ENCODE data around the gene FGF19.
A peak's percentile ranks its signal among the peaks of the same experiment; 100 is the strongest.

The FGF19 gene

GRCh38 chr11:69730500-69730899 is 26.7 kb upstream of the FGF19 start:
- H3K4me3 ChIP-seq (ENCODE audit: low read depth, low read length) = no peak overlapping the region
- TF ChIP-seq, protein P1, sequence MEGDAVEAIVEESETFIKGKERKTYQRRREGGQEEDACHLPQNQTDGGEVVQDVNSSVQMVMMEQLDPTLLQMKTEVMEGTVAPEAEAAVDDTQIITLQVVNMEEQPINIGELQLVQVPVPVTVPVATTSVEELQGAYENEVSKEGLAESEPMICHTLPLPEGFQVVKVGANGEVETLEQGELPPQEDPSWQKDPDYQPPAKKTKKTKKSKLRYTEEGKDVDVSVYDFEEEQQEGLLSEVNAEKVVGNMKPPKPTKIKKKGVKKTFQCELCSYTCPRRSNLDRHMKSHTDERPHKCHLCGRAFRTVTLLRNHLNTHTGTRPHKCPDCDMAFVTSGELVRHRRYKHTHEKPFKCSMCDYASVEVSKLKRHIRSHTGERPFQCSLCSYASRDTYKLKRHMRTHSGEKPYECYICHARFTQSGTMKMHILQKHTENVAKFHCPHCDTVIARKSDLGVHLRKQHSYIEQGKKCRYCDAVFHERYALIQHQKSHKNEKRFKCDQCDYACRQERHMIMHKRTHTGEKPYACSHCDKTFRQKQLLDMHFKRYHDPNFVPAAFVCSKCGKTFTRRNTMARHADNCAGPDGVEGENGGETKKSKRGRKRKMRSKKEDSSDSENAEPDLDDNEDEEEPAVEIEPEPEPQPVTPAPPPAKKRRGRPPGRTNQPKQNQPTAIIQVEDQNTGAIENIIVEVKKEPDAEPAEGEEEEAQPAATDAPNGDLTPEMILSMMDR (IDR thresholded peaks at IDR 0.05; ENCODE audit: low read depth, low read length) = no peak

DNA sequence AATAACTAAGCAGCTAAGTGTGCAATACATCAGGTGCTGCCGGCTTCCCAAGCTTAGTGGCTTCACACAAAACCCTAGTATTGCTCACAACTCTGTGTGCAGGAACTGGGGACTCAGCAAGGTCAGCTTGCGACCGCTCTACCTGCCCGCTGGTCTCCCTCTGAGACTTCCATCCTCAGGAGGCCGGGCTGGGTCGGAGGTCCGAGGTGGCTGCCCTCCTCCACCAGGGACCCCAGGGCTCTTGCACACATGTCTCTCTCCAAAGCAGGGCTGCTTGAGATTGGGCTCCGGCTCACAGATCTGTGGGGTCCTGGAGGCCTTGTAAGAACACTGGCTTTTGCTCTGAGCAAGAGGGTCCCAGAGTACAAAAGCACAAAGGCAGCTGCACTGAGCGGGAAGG is 25.4 kb upstream of the FGF19 start:
- H3K4me3 ChIP-seq (ENCODE audit: low read depth, low read length) = no peak overlapping the region
- TF ChIP-seq, protein P1 (IDR thresholded peaks at IDR 0.05; ENCODE audit: low read depth, low read length) = no peak

DNA sequence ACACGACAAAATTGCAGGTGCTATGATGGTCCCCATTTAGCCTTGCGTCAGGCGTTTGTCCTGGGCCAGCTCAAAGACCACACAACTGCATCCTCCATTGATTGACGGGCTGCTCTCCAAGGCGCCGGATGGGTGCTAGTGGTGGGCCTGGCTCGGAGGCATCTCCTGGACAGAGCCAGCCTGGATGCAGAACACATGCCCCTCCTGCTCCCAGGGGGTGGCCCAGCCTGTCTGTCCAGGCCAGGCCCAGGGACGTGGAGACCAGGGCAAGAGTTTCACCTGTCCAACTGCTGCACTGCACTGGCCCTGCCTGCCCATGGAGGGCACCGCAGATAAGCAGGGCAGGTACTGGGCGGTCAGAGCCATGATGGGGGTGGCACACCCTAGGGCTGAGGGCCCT is 23.4 kb upstream of the FGF19 start:
- no peak overlapping the region for H3K4me3 ChIP-seq (ENCODE audit: low read depth, low read length)
- TF ChIP-seq, protein P1 (IDR thresholded peaks at IDR 0.05; ENCODE audit: low read depth, low read length) = no peak

GRCh38 chr11:69726481-69726880 is 22.7 kb upstream of the FGF19 start:
- H3K4me3 ChIP-seq (ENCODE audit: low read depth, low read length) = no peak overlapping the region
- TF ChIP-seq, protein P1 (IDR thresholded peaks at IDR 0.05; ENCODE audit: low read depth, low read length) = no peak

DNA sequence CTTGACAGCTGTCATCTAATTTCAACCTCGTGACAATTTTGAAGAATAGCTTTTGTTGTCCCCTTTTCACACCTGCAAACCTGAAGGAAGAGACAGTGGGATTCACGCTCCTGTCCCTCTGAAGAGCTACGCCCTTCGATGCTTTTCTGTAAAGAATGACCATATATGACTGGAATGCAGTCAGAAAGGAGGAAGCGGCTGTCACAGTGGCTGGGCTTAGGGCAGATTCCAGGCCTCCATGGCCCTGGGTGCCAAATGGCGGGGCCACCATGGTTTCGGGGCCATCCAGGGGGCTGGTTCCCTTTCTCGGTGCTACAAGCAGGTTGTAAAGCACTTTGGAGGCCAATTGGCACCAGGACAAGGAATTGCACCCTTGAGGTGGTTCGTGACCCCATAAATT is 22.2 kb upstream of the FGF19 start:
- H3K4me3 ChIP-seq (ENCODE audit: low read depth, low read length) = no peak overlapping the region
- TF ChIP-seq, protein P1 (IDR thresholded peaks at IDR 0.05; ENCODE audit: low read depth, low read length) = no peak

GRCh38 chr11:69721745-69722144 is 17.9 kb upstream of the FGF19 start:
- TF ChIP-seq, protein P1 (IDR thresholded peaks at IDR 0.05; ENCODE audit: low read depth, low read length) = peak; percentile 12; the same call in 1 of the 2 replicates
- H3K4me3 ChIP-seq (ENCODE audit: low read depth, low read length) = no peak overlapping the region

- no peak overlapping the region for H3K4me3 ChIP-seq (ENCODE audit: low read depth, low read length)
- TF ChIP-seq, protein P1 (IDR thresholded peaks at IDR 0.05; ENCODE audit: low read depth, low read length) = no peak
These were observed 17.3 kb upstream of the FGF19 start for GRCh38 chr11:69721106-69721505.
